ENCODE results near the gene ACE.

Gene ACE

DNA sequence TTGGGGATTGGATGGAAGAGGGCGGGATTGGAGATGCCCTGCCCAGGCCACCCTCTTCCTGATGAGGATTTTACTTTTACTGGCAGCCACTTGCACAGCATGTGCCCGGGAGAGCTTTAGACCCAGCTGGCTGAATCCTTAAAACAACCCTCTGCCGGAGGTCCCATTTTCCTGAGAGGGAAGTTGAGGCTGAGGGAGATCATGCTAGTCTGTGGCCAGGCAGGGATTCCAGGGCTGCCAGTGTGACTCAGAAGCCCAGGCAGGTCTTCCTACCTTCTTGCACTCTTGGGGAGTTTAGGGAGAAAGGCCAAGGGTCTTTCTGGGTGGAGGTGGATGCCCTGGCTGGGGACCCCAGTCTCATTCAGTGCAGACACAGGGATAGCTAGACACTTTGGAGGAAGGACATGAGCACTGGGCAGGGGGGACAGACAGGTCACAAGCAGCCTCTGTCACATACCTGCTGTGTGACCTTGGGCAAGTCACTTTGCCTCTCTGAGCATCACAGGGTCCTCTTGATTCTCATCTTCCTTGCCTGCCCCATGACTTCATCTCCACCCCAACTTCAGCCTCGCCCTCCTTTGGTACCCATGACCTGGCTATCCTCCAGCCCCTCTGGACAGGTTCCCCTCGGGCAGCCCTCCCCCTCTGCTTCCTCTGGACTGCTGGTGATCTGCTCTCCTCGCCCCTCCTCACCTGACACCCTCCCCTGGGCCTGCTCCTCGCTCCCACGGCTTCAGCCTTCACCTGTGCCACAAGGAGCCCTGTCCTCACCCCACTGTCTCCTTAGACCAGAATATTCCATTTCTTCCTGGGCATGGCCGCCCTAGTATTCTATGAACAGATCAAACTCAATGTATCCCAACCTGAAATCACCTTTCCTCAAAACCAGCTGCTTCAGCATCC, 62.1 kb downstream of the ACE start:
- DNase-seq, result no peak

DNA sequence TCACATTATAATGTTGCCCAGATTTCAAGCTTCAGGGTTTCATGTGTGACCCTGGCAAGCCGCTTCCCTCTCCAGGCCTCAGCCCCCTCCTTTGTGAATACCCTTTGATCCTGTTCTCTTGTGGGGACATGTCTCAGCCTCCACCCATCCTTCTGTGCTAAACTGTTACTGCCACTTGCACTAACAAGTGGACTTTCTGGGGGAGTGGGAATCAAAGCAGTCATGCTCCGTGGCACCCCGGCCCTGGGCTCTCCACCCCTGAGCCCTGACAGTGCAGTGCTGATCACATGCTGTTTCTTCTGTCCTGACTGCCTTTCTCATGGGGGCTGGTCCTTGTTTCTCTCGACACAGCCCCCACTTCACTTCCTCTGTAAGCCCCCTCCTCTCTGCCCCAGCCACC, 63.7 kb downstream of the ACE start:
- DNase-seq, result no peak

DNA sequence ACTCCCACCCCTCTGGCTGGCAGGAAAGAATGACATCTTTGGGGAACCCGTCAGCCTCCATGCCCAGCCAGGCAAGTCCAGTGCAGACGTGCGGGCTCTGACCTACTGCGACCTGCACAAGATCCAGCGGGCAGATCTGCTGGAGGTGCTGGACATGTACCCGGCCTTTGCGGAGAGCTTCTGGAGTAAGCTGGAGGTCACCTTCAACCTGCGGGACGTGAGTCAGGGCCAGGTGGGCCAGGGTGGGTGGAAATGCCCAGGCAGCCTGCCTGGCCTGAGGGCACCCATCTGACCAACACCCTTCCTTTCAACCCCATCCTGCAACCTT, 65.3 kb downstream of the ACE start:
- DNase-seq, result no peak

DNA sequence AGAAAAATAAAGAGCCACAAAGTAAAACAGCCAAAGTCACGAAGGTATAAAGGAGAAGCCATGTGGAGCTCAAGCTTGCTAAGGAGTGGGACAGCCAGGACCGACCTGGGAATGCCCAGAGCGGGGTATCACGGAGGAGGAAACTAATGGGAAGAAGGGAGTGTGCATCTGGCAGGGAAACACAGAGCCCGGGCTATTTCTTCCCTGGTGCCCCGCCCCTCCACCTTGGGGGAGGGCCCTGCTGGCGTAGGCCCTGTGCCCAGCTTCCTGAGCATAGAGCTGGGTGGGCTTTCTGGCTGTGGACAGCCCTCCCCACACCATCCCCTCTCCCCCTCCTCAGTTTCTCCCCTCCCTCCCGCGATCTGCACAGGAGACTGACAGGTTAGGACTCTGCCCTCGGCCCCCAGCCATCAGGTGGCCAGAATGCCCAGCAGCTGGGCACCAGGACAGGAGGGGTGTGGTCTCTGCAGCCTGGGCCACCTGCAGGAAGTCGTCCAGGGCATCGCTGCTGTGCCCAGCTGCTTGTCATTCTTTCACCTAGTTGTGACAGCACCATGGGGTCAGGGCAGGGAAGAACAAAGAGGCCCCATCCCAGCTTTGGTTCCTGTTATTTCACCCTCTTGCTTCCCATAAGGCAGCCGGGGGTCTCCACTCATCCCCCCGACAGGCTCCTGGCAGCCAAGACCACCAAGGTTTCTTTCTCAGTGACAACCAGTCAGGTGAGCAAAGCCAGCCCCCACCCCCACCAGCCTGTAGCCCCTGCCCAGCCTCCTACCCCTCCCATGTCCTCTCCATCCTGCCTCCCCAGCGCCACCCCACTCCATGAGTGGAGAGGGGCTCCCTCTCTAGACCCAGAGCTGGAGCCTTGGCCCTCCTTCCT, 66.3 kb downstream of the ACE start:
- no peak for DNase-seq

DNA sequence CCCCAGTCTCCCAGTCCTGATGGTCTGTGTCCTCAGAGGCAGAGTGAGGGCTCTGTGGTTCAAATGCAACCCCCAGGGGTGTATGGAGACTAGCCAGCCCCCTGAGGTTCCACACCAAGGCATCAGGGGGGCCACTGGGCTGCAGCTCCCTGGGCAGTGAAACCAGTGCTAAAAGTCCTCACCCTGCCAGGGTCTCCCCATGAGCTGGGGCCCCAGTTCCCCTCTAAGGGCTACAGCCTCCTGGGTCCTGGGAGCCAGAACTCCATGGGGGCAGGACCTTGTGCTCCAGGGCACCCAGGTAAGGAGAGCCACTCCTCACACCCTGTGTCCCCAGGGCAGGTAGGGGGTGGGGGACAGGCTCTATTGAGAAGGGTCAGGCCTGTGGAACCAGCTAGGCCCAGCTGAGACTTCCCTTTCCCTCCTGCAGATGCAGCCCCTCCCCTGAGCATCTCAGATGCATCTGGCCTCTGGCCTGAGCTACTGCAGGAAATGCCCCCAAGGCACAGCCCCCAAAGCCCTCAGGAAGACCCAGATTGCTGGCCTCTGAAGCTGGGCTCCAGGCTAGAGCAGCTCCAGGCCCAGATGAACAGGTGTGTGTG, 67.1 kb downstream of the ACE start:
- DNase-seq, result no peak

DNA sequence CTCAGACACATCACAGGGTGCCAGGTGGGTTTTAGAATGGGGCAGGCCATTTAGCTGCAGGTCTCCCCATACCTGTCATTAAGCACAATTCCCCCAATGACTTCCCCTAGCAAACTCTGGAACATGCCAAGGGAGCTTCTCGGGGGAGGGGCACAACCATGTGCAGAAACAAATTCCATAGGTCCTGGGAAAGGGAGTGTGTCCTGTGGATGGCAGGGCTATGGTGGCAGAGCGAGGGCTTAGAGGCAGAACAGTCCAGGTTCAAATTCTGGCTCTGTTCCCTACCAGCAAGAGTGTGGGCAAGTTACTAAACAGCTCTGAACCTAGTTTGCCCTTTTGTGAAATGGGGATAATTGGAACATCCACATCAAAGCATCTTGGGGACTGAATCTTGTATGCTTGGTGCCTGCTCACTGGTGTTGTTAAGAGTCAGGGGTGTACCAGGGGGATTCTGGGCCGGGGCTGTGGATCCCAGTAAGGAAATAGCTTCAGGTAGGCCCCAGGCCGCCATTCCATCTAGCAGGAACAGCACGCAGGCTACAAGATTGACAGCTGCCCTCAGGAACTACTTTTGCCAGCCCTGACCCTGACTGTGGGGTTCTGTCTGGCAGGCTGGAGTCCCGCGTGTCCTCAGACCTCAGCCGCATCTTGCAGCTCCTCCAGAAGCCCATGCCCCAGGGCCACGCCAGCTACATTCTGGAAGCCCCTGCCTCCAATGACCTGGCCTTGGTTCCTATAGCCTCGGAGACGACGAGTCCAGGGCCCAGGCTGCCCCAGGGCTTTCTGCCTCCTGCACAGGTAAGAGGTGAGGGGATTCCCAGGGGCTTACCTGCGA, 67.8 kb downstream of the ACE start:
- no peak for DNase-seq

DNA sequence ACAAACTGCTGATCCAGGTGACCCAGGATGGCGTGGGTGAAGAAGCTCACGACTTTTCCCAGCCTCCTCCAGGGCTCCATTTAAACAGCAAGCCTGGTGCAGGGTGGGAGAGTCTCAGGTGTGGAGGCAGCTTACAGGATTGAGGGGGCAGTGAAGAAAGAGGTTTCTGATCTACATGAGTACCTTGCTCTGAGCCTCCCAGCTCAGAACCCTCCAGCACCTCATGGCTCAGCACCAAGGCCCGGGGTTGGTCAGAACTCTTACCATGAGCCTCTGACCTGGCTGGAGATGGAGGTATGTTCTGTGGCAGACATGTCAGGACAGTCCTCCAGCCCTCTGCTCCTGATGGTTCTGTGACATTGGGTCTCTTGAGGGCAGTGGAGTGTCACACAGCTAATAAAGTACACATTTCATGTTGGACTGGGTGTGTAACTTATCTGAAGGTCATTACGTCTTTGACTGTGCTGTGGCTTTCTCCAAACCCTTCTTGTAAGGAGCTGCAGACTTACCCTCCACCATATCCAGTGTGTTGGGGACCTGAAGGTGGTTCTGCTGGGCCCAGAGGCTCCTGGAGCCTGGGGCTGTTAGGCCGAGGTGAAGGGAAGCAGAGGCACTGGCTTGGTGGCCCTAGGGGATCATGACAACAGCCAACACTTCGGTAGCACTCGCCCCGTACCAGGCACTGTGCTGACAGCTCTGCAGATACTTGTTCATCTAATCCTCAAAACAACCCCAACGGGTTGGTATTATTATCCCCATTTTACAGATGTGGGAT, 69.6 kb downstream of the ACE start:
- no peak for DNase-seq

DNA sequence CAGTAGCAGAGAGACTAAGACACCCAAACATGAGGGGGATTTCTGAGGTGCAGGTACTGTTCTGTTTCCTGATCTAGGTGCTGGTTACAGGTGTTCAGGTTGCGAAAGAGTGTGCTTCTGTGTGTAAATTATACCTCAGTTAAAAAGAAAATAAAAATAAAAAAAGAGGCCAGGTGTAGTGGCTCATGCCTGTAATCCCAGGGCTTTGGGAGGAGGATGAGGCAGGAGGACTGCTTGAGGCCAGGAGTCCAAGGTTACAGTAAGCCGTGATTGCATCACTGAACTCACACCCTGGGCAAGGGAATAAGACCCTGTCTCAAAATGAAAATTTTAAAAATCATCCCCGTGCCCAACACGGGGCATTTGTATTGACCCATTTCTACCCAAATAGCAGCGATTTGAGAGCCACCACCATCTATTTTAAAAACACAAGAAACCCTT, 70.2 kb downstream of the ACE start:
- DNase-seq, result no peak
